H1 (cell line): ENCODE measurements around the gene THYN1. TPM values are rescaled to one million over a fixed set of nuclear protein-coding genes. Genes with fewer than 3 reads are reported as not detected.

Experiments used
- CHD7 ChIP-seq: fragments of 300-600 bp; sonication (generic); IDR thresholded peaks from 2 replicates; pipeline ENCODE4 v1.7.1; 2012; ENCODE audit warnings: low read length, moderate library complexity, mild to moderate bottlenecking, inconsistent platforms; ENCODE audit not compliant: insufficient replicate concordance
- EZH2 ChIP-seq: fragments of 200-600 bp; sonication (generic); IDR thresholded peaks from 2 replicates; pipeline ENCODE4 v1.7.1; 2012; ENCODE audit warnings: low read depth, mild to moderate bottlenecking, moderate library complexity, low read length, inconsistent platforms; ENCODE audit not compliant: severe bottlenecking
- FOSL1 ChIP-seq: IDR thresholded peaks from 2 replicates; pipeline ENCODE4 v1.6.1; 2011; ENCODE audit warnings: mild to moderate bottlenecking, low read depth, low read length, moderate library complexity; ENCODE audit not compliant: insufficient read depth
- RAD21 ChIP-seq, 2 experiments: IDR thresholded peaks in 1 of 2; conservative IDR thresholded peaks in 1 of 2; 2 replicates each; pipeline ENCODE4 v1.6.1; 2011; ENCODE audit warnings: low read depth in 2 of 2, low read length in 2 of 2, improper control_type of control experiment in 1 of 2, inconsistent platforms in 1 of 2, mild to moderate bottlenecking in 1 of 2, moderate library complexity in 1 of 2
- SIRT6 ChIP-seq: IDR thresholded peaks from one replicate; pipeline ENCODE4 v1.7.1; 2012; ENCODE audit warnings: low read length, inconsistent platforms
- SP4 ChIP-seq: IDR thresholded peaks from 2 replicates; pipeline ENCODE4 v1.6.1; 2012; ENCODE audit warnings: low read length, inconsistent platforms
- TAF7 ChIP-seq: optimal IDR thresholded peaks from 2 replicates; pipeline ENCODE3; 2011; ENCODE audit warnings: low read depth, mild to moderate bottlenecking, inconsistent platforms, low read length, moderate library complexity, borderline replicate concordance
- polyA plus RNA-seq, 7 experiments: library from polyadenylated mRNA; depleted of rRNA in 3 of 7; stranded (reverse) in 5 of 7; unstranded in 2 of 7; fragments of >200 nt in 5 of 7; fragments of 200-250 nt in 2 of 7; gene quantifications; 1 replicate in 5 of 7; 2 replicates in 1 of 7; 4 replicates in 1 of 7; pipeline versions ENCODE4 v1.2.1 to v1.2.3, GENCODE V29; 2011 to 2013; ENCODE audit warnings: missing spikeins in 2 of 7, mixed read lengths in 2 of 7
- total RNA-seq: library from RNA; stranded (reverse); fragmentation: NEBNext Ultra II Directional; extraction: Animal tissue kit (Norgen Biotek cat#: 25700); gene quantifications from 2 replicates; pipeline ENCODE4 v1.2.1, GENCODE V29; 2021

THYN1 gene
- total and polyA plus RNA-seq, 2 of the 8 experiments (the other 6 are each of a cell fraction or from before 2014, with no cell fraction given), result 77.3 to 95.1 TPM

DNA sequence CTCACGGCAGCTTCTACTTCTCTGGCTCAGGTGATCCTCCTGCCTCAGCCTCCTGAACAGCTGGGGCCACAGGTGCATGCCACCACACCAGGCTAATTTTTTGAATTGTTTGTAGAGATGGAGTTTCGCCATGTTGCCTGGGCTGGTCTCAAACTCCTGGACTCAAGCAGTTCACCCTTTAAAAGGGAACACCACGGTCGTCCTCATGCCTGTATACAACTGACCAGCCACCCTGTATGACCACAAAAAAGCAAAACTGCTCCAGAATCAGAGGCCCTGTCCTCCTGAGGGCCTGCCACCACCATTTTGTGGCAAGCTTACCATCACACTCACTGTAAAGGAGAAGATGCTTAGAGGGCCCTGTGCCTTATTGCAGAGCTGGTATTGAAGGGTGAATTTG lies 25.2 kb upstream of the THYN1 start (continued):
- TF ChIP-seq CHD7 (no peak), SP4 (no peak), FOSL1 (no peak), EZH2 (no peak), TAF7 (no peak), RAD21 (IDR thresholded peaks at IDR 0.05 in 1 of 2, conservative IDR thresholded peaks at IDR 0.05 in 1 of 2; ENCODE audit: low read depth in 2 of 2, low read length in 2 of 2) (no peak), SIRT6 (no peak)
